HepG2 (cell line): ENCODE measurements around the gene TUBA4A. TPM values are rescaled to one million over a fixed set of nuclear protein-coding genes. Genes with fewer than 3 reads are reported as not detected.
"Not testable (repeated sequence)": the region's sequence is repeated elsewhere in the genome, so short reads cannot be mapped to it uniquely, and the experiment has no call there.

Source experiments
- FOXP1 ChIP-seq, 2 experiments: fragments of 450-650 bp in 1 of 2; IDR thresholded peaks; 2 replicates each; pipeline ENCODE4 v1.6.1; 2017 to 2018; ENCODE audit warnings: antibody characterized with exemption in 1 of 2
- HNF4A ChIP-seq: sonication (generic); formaldehyde crosslinking; IDR thresholded peaks from 2 replicates; pipeline ENCODE4 v1.4.0; 2020; ENCODE audit warnings: missing genetic modification reagents
- HOXA3 ChIP-seq: sonication (generic); formaldehyde crosslinking; IDR thresholded peaks from 2 replicates; pipeline ENCODE4 v1.5.0; 2020; ENCODE audit warnings: missing genetic modification reagents
- KLF16 ChIP-seq, 2 experiments: sonication (generic) in 1 of 2; formaldehyde crosslinking in 1 of 2; IDR thresholded peaks; 2 replicates each; pipeline versions ENCODE4 v1.6.1 to v1.8.0; 2016 to 2023; ENCODE audit warnings: missing genetic modification reagents in 2 of 2, missing compliant biosample characterization in 1 of 2
- NFIC ChIP-seq: IDR thresholded peaks from 2 replicates; pipeline ENCODE4 v1.6.1; 2012; ENCODE audit warnings: mild to moderate bottlenecking, low read length, inconsistent platforms
- NONO ChIP-seq, 2 experiments: fragments of 450-650 bp in 1 of 2; sonication (generic) in 1 of 2; formaldehyde crosslinking in 1 of 2; IDR thresholded peaks in 1 of 2; conservative IDR thresholded peaks in 1 of 2; 2 replicates each; pipeline versions ENCODE4 v1.6.1 to v1.8.0; 2017 to 2022; ENCODE audit warnings: mild to moderate bottlenecking in 1 of 2, missing genetic modification reagents in 1 of 2, moderate library complexity in 1 of 2
- POLR2A ChIP-seq, 2 experiments: IDR thresholded peaks; 2 replicates each; pipeline ENCODE4 v1.6.1; 2011; ENCODE audit warnings: low read depth in 2 of 2, low read length in 2 of 2, mild to moderate bottlenecking in 1 of 2, moderate library complexity in 1 of 2; ENCODE audit not compliant: insufficient read depth in 1 of 2
- POLR2AphosphoS2 ChIP-seq: IDR thresholded peaks from 2 replicates; pipeline ENCODE4 v1.6.1; 2011; ENCODE audit warnings: low read depth, low read length, improper control_type of control experiment
- RXRB ChIP-seq: IDR thresholded peaks from 2 replicates; pipeline ENCODE4 v1.6.1; 2016; ENCODE audit warnings: borderline replicate concordance, missing genetic modification reagents, missing compliant biosample characterization
- SETDB1 ChIP-seq: sonication (generic); formaldehyde crosslinking; IDR thresholded peaks from 2 replicates; pipeline ENCODE4 v1.5.1; 2020; ENCODE audit warnings: missing genetic modification reagents, mild to moderate bottlenecking, borderline replicate concordance
- SOX13 ChIP-seq, 3 experiments: fragments of 450-650 bp in 1 of 3; sonication (generic) in 1 of 3; formaldehyde crosslinking in 1 of 3; IDR thresholded peaks in 2 of 3; conservative IDR thresholded peaks in 1 of 3; 2 replicates each; pipeline versions ENCODE4 v1.5.0 to v1.6.1; 2016 to 2020; ENCODE audit warnings: antibody characterized with exemption in 1 of 3, mild to moderate bottlenecking in 1 of 3, missing compliant biosample characterization in 1 of 3, missing genetic modification reagents in 1 of 3, moderate library complexity in 1 of 3
- SOX6 ChIP-seq, 2 experiments: fragments of 450-650 bp in 1 of 2; sonication (generic) in 1 of 2; formaldehyde crosslinking in 1 of 2; IDR thresholded peaks; 2 replicates each; pipeline versions ENCODE4 v1.4.0 to v1.6.1; 2017 to 2020; ENCODE audit warnings: antibody characterized with exemption in 1 of 2, mild to moderate bottlenecking in 1 of 2, missing genetic modification reagents in 1 of 2
- ZBTB38 ChIP-seq: sonication (generic); formaldehyde crosslinking; IDR thresholded peaks from 2 replicates; pipeline ENCODE4 v1.5.1; 2020; ENCODE audit warnings: mild to moderate bottlenecking, missing genetic modification reagents
- ZFX ChIP-seq: sonication (generic); formaldehyde crosslinking; IDR thresholded peaks from 2 replicates; pipeline ENCODE4 v1.4.0; 2020; ENCODE audit warnings: mild to moderate bottlenecking, low read depth, missing genetic modification reagents, moderate library complexity
- polyA plus RNA-seq, 8 experiments: library from polyadenylated mRNA; depleted of rRNA in 3 of 8; stranded (reverse) in 7 of 8; unstranded in 1 of 8; fragments of >200 nt; fragmentation: Illumina TruSeq in 4 of 8; extraction: Trizol in 4 of 8; gene quantifications; 2 replicates each; pipeline versions ENCODE4 v1.2.1 to v1.2.3, GENCODE V29; 2011 to 2016; ENCODE audit warnings: low read depth in 4 of 8, missing spikeins in 1 of 8, mixed read lengths in 1 of 8; ENCODE audit not compliant: insufficient read depth in 1 of 8
- total RNA-seq, 5 experiments: library from RNA; depleted of rRNA; stranded (reverse); fragments of >200 nt; fragmentation: Illumina TruSeq; extraction: Trizol; gene quantifications; 2 replicates each; pipeline ENCODE4 v1.2.3, GENCODE V29; 2016; ENCODE audit warnings: low read depth in 1 of 5
- TF ChIP-seq, protein P1 (sequence below): sonication (generic); formaldehyde crosslinking; IDR thresholded peaks from 2 replicates; pipeline ENCODE4 v1.4.0; 2020; ENCODE audit warnings: missing genetic modification reagents
- TF ChIP-seq, protein P2 (sequence below): IDR thresholded peaks from 2 replicates; pipeline ENCODE4 v1.6.1; 2016; ENCODE audit warnings: mild to moderate bottlenecking
- TF ChIP-seq, protein P3 (sequence below): sonication (generic); formaldehyde crosslinking; conservative IDR thresholded peaks from 2 replicates; pipeline ENCODE4 v1.4.0; 2020; ENCODE audit warnings: mild to moderate bottlenecking, missing genetic modification reagents, moderate library complexity
- TF ChIP-seq, protein P4 (sequence below): sonication (generic); formaldehyde crosslinking; IDR thresholded peaks from 2 replicates; pipeline ENCODE4 v1.5.1; 2020; ENCODE audit warnings: mild to moderate bottlenecking, moderate library complexity, missing genetic modification reagents

Gene TUBA4A
- total and polyA plus RNA-seq, 2 of the 13 experiments (the other 11 are each of a cell fraction or from before 2014, with no cell fraction given), result 1.3 to 12.7 TPM

DNA sequence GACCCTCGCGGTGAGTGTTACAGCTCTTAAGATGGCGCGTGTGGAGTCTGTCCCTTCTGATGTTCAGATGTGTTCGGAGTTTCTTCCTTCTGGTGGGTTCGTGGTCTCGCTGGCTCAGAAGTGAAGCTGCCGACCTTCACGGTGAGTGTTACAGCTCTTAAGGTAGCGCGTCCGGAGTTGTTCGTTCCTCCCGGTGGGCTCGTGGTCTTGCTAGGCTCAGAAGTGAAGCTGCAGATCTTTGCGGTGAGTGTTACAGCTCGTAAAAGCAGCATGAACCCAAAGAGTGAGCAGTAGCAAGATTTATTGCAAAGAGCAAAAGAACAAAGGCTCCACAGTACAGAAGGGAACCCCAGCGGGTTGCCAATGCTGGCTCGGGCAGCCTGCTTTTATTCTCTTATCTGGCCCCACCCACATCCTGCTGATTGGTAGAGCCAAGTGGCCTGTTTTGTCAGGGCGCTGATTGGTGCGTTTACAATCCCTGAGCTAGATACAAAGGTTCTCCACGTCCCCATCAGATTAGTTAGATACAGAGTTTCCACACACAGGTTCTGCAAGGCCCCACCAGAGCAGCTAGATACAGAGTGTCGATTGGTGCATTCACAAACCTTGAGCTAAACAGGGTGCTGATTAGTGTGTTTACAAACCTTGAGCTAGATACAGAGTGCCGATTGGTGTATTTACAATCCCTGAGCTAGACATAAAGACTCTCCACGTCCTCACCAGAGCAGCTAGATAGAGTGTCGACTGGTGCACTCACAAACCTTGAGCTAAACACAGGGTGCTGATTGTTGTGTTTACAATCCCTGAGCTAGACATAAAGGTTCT lies 53.0 kb downstream of the TUBA4A start (continued):
- TF ChIP-seq, protein P1, sequence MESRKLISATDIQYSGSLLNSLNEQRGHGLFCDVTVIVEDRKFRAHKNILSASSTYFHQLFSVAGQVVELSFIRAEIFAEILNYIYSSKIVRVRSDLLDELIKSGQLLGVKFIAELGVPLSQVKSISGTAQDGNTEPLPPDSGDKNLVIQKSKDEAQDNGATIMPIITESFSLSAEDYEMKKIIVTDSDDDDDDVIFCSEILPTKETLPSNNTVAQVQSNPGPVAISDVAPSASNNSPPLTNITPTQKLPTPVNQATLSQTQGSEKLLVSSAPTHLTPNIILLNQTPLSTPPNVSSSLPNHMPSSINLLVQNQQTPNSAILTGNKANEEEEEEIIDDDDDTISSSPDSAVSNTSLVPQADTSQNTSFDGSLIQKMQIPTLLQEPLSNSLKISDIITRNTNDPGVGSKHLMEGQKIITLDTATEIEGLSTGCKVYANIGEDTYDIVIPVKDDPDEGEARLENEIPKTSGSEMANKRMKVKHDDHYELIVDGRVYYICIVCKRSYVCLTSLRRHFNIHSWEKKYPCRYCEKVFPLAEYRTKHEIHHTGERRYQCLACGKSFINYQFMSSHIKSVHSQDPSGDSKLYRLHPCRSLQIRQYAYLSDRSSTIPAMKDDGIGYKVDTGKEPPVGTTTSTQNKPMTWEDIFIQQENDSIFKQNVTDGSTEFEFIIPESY, result peak; percentile 73
- TF ChIP-seq FOXP1 (IDR thresholded peaks at IDR 0.05) (peak; percentile 68; the same call in 1 of the 2 replicates), FOXP1 (CRISPR knock-in tag; IDR thresholded peaks at IDR 0.05) (0 out of 2 replicates have a peak, but pooled peaks have one; percentile 10), HOXA3 (CRISPR knock-in tag) (peak; percentile 41), SETDB1 (CRISPR knock-in tag) (peak; percentile 81), POLR2AphosphoS2 (peak; percentile 72), NFIC (0 out of 2 replicates have a peak, but pooled peaks have one; percentile 49), SOX13 (CRISPR knock-in tag; conservative IDR thresholded peaks at IDR 0.05 in 1 of 2, IDR thresholded peaks at IDR 0.05 in 1 of 2) (peak in 1 of 2 experiments; percentile 45; a peak in 1 of 4 replicates), POLR2A (IDR thresholded peaks at IDR 0.05; ENCODE audit: insufficient read depth in 1 of 2, low read depth in 2 of 2, low read length in 2 of 2) (peak; percentile 77 to 95), ZFX (CRISPR knock-in tag) (0 out of 2 replicates have a peak, but pooled peaks have one; percentile 16), KLF16 (CRISPR knock-in tag; IDR thresholded peaks at IDR 0.05) (0 out of 4 replicates have a peak, but pooled peaks of 1 of the 2 experiments have one; percentile 41), RXRB (CRISPR knock-in tag) (0 out of 2 replicates have a peak, but pooled peaks have one; percentile 14), HNF4A (peak; percentile 9; the same call in 1 of the 2 replicates), SOX6 (CRISPR knock-in tag; IDR thresholded peaks at IDR 0.05) (peak; percentile 38), NONO (CRISPR knock-in tag; conservative IDR thresholded peaks at IDR 0.05) (peak; percentile 26), ZBTB38 (CRISPR knock-in tag) (peak; percentile 98)
- TF ChIP-seq SOX13, SOX6, NONO (IDR thresholded peaks at IDR 0.05): not testable (repeated sequence)
- TF ChIP-seq, protein P2, sequence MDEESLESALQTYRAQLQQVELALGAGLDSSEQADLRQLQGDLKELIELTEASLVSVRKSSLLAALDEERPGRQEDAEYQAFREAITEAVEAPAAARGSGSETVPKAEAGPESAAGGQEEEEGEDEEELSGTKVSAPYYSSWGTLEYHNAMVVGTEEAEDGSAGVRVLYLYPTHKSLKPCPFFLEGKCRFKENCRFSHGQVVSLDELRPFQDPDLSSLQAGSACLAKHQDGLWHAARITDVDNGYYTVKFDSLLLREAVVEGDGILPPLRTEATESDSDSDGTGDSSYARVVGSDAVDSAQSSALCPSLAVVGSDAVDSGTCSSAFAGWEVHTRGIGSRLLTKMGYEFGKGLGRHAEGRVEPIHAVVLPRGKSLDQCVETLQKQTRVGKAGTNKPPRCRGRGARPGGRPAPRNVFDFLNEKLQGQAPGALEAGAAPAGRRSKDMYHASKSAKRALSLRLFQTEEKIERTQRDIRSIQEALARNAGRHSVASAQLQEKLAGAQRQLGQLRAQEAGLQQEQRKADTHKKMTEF (CRISPR knock-in tag), result peak; percentile 43; the same call in 1 of the 2 replicates
- TF ChIP-seq, protein P3, sequence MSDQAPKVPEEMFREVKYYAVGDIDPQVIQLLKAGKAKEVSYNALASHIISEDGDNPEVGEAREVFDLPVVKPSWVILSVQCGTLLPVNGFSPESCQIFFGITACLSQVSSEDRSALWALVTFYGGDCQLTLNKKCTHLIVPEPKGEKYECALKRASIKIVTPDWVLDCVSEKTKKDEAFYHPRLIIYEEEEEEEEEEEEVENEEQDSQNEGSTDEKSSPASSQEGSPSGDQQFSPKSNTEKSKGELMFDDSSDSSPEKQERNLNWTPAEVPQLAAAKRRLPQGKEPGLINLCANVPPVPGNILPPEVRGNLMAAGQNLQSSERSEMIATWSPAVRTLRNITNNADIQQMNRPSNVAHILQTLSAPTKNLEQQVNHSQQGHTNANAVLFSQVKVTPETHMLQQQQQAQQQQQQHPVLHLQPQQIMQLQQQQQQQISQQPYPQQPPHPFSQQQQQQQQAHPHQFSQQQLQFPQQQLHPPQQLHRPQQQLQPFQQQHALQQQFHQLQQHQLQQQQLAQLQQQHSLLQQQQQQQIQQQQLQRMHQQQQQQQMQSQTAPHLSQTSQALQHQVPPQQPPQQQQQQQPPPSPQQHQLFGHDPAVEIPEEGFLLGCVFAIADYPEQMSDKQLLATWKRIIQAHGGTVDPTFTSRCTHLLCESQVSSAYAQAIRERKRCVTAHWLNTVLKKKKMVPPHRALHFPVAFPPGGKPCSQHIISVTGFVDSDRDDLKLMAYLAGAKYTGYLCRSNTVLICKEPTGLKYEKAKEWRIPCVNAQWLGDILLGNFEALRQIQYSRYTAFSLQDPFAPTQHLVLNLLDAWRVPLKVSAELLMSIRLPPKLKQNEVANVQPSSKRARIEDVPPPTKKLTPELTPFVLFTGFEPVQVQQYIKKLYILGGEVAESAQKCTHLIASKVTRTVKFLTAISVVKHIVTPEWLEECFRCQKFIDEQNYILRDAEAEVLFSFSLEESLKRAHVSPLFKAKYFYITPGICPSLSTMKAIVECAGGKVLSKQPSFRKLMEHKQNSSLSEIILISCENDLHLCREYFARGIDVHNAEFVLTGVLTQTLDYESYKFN, result peak; percentile 26; the same call in 1 of the 2 replicates
- TF ChIP-seq, protein P4, sequence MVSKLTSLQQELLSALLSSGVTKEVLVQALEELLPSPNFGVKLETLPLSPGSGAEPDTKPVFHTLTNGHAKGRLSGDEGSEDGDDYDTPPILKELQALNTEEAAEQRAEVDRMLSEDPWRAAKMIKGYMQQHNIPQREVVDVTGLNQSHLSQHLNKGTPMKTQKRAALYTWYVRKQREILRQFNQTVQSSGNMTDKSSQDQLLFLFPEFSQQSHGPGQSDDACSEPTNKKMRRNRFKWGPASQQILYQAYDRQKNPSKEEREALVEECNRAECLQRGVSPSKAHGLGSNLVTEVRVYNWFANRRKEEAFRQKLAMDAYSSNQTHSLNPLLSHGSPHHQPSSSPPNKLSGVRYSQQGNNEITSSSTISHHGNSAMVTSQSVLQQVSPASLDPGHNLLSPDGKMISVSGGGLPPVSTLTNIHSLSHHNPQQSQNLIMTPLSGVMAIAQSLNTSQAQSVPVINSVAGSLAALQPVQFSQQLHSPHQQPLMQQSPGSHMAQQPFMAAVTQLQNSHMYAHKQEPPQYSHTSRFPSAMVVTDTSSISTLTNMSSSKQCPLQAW, result peak; percentile 39; the same call in 1 of the 2 replicates
